Measurements from ENCODE around the gene LIPT2.

Gene LIPT2

DNA sequence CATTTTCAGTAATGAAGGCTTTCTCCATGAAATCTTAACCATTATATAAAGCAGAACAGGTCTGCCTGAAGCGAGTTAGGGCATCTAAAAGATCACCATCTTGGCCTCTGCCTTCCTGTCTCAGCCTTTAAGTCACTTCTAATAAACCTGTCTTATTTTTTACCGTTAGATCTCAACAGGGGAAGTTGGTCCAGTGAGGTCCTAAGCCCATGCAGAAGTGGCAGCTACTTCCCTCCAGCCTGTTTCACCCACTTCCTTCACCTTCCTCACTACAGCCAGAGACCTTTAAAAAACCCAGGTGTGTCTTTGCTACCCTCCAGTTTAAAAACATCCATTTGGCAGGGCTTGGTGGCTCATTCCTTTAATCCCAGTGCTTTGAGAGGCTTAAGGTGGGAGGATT is 14.1 kb upstream of the LIPT2 start:
- no peak overlapping the region for H3K27ac ChIP-seq
- TF ChIP-seq EZH2 (IDR thresholded peaks at IDR 0.05) (no peak), POLR2AphosphoS5 (IDR thresholded peaks at IDR 0.05; ENCODE audit: borderline replicate concordance, low read depth, low read length) (no peak)
- H3K36me3 ChIP-seq (ENCODE audit: insufficient read depth, low read length), result no peaks in the 10 kb centered on the region
- no peak for DNase-seq (ENCODE audit: low read depth, low spot score)
- H3K9ac ChIP-seq (ENCODE audit: insufficient read length), result no peak overlapping the region
- H3K4me3 ChIP-seq, result no peak overlapping the region
- no peaks in the 10 kb centered on the region for H3K9me3 ChIP-seq (ENCODE audit: low read depth, low read length)

DNA sequence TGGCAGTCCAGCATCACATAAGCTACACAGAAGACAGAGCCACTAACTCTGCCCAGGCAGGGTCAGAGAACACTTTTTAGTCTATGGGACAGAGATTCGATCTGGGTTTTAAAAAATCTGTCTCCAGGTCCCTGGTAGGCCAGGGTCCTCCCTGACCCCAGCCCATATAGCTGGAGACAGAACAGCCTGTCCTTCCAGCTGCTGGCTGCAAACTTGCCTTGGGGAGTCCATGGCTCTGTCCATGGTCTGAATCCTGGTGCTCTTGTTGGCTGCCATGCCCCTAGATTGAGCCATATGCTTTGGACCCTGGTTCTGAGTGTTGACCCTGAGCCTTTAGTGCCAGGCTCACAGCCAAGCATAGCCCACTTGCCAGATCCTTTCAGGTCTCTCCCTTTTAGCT is 13.3 kb upstream of the LIPT2 start:
- no peaks in the 10 kb centered on the region for H3K36me3 ChIP-seq (ENCODE audit: insufficient read depth, low read length)
- no peak overlapping the region for H3K27ac ChIP-seq
- TF ChIP-seq POLR2AphosphoS5 (IDR thresholded peaks at IDR 0.05; ENCODE audit: borderline replicate concordance, low read depth, low read length), result no peak
- TF ChIP-seq FOXP2 (optimal IDR thresholded peaks at IDR 0.05; ENCODE audit: control extremely low read depth, extremely low read length, insufficient read depth), result no peak
- no peak for TF ChIP-seq EZH2 (IDR thresholded peaks at IDR 0.05)
- H3K9me3 ChIP-seq (ENCODE audit: low read depth, low read length), result no peaks in the 10 kb centered on the region
- no peak overlapping the region for H3K9ac ChIP-seq (ENCODE audit: insufficient read length)
- no peak for DNase-seq (ENCODE audit: low read depth, low spot score)
- no peak overlapping the region for H3K4me3 ChIP-seq

DNA sequence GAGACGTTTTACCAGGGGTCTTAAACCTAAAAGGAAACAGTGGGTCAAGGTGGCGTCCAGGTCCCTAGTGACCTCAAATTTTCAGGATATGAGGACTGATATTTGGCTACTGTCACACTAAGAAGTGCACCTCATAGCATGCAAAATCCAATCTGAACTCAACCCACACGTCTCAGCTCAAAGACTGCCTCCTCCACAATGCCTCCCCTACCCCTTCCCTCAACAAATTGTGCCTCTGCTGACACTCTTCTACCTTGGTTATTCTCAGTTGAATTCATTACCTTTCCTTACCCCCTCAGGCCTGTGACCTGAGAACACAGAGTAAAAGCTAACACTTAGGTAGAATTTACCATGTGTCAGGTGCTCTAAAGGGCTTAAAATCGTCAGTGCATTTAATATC is 12.4 kb upstream of the LIPT2 start:
- Histone ChIP-seq H3K9ac (ENCODE audit: insufficient read length) (no peak overlapping the region), H3K4me3 (no peak overlapping the region), H3K27ac (no peak overlapping the region), H3K9me3 (ENCODE audit: low read depth, low read length) (no peaks in the 10 kb centered on the region), H3K36me3 (ENCODE audit: insufficient read depth, low read length) (no peaks in the 10 kb centered on the region)
- TF ChIP-seq POLR2AphosphoS5 (IDR thresholded peaks at IDR 0.05; ENCODE audit: borderline replicate concordance, low read depth, low read length), result no peak
- TF ChIP-seq EZH2 (IDR thresholded peaks at IDR 0.05), result no peak
- no peak for TF ChIP-seq FOXP2 (optimal IDR thresholded peaks at IDR 0.05; ENCODE audit: control extremely low read depth, extremely low read length, insufficient read depth)
- no peak for DNase-seq (ENCODE audit: low read depth, low spot score)

DNA sequence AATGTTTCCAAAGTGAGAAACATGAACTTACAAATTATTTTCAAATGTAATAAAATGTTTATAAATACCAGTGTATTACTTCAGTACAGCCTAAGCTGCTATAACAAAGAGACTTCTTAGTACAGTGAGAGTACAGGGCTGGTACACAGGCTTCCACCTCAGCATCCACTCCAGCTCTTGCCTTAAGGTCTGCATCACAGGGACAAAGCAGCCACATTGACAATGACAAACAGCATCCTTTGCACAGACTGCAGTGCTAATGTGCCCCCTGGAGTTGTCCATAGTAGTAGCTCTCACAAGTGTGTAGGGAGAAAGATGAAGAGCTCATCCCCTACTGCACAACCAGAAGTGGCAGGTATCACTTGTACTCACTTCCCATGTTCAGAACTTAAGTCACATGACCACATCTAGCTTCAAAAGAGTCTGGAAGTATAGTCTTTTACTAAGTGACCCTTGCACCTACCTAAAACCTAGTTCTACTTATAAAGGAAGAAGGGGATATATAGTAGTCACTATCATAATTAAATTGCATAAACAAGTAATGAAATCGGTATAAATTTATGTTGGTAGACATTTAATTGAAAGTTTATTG is 10.7 kb upstream of the LIPT2 start:
- no peaks in the 10 kb centered on the region for H3K9me3 ChIP-seq (ENCODE audit: low read depth, low read length)
- no peaks in the 10 kb centered on the region for H3K36me3 ChIP-seq (ENCODE audit: insufficient read depth, low read length)
- no peak for DNase-seq (ENCODE audit: low read depth, low spot score)
- H3K4me3 ChIP-seq, result no peak overlapping the region
- TF ChIP-seq EZH2 (IDR thresholded peaks at IDR 0.05) (no peak), FOXP2 (optimal IDR thresholded peaks at IDR 0.05; ENCODE audit: control extremely low read depth, extremely low read length, insufficient read depth) (no peak), POLR2AphosphoS5 (IDR thresholded peaks at IDR 0.05; ENCODE audit: borderline replicate concordance, low read depth, low read length) (no peak)
- H3K9ac ChIP-seq (ENCODE audit: insufficient read length), result no peak overlapping the region
- H3K27ac ChIP-seq, result no peak overlapping the region

DNA sequence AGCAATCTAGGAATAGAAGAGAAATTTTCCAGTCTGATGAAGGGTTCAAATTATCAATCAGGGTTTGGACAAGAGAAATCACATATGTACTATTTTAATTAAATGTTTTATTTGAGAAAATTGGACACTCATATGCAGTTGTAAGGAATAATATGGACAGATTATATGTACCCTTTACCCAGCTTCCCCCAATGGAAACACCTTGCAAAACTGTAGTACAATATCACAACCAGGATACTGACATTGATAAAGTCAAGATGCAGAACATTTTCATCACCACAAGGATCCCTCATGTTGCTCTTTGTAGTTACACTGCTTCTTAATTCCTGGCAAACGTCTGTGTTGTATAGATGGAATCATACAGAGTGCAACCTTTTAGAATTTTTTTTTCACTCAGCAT is 1.4 kb upstream of the LIPT2 start:
- H3K9me3 ChIP-seq (ENCODE audit: low read depth, low read length), result no peaks in the 10 kb centered on the region
- TF ChIP-seq FOXP2 (optimal IDR thresholded peaks at IDR 0.05; ENCODE audit: control extremely low read depth, extremely low read length, insufficient read depth), result no peak
- no peak for TF ChIP-seq POLR2AphosphoS5 (IDR thresholded peaks at IDR 0.05; ENCODE audit: borderline replicate concordance, low read depth, low read length)
- no peak for TF ChIP-seq EZH2 (IDR thresholded peaks at IDR 0.05)

DNA sequence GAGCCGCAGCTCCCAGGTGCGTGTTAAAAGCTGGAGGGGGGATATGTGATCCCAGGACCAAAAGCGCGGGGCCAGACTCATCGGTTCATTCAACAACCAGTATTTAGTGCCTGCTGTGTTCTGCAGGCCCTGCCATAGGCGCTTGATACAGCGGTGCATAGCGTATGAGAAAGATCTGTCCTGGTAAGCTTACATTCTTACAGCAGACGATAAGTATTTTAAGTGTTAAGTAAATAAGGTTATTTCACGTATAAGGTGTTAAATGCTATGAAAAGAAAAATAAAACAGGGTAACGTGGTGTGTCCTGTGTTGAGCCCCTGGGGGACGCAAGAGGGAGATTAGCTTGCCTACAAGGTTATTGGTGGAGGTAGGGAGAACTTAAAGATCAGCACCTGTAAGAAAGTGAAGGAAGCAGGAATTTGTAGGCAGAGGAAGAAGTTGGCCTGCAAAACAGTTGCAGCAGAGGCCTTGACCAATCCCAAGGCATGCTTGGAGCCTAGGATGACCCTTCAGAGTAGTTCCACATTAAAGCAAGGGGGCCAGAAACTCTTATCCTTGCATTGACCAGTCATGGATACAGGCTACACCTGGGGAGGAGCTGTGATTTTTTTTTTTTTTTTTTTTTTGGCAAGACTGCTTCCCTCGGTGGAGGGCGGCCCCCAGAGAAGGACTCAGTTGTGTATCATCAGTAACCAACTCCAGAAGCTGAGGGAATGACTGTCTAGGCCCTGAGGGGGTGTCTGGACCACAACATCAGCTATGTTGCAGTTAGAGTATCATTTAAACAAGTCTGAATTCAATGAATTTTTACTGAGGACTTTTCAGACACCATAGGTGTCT is 487 bp upstream of the LIPT2 start:
- DNase-seq (ENCODE audit: low read depth, low spot score), result no peak
- TF ChIP-seq EZH2 (IDR thresholded peaks at IDR 0.05) (no peak), POLR2AphosphoS5 (IDR thresholded peaks at IDR 0.05; ENCODE audit: borderline replicate concordance, low read depth, low read length) (no peak), FOXP2 (optimal IDR thresholded peaks at IDR 0.05; ENCODE audit: control extremely low read depth, extremely low read length, insufficient read depth) (no peak)
- H3K4me3 ChIP-seq, result peak overlapping the region; percentile 97
- peak overlapping the region; percentile 92 for H3K27ac ChIP-seq
- H3K9me3 ChIP-seq (ENCODE audit: low read depth, low read length), result no peaks in the 10 kb centered on the region
- peak overlapping the region; percentile 95 for H3K9ac ChIP-seq (ENCODE audit: insufficient read length)
- no peaks in the 10 kb centered on the region for H3K36me3 ChIP-seq (ENCODE audit: insufficient read depth, low read length)

More for the DNA sequence above, 1.4 kb upstream of the LIPT2 start:
- no peak for DNase-seq (ENCODE audit: low read depth, low spot score)
- H3K9ac ChIP-seq (ENCODE audit: insufficient read length), result no peak overlapping the region
- no peak overlapping the region for H3K4me3 ChIP-seq
- no peaks in the 10 kb centered on the region for H3K36me3 ChIP-seq (ENCODE audit: insufficient read depth, low read length)
- no peak overlapping the region for H3K27ac ChIP-seq

DNA sequence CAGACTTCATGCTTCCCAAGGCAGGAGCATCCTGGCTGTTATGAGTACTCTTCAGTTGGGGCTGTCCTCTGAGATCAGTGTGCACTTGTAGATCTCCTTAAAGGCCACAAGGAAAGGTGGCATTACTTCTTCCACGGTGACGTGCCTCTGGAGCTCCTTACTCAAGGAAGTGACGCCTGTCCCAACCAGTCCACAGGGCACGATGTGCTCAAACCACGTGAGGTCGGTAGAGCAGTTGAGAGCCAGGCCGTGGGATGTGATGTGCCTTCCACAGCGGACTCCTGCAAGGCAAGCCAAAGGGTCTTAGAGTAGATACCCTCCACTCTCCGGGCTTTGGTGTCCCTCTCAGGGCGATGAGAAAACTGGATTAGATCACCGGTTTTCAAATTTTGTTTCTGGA is 1.4 kb downstream of the LIPT2 start:
- no peaks in the 10 kb centered on the region for H3K9me3 ChIP-seq (ENCODE audit: low read depth, low read length)
- TF ChIP-seq FOXP2 (optimal IDR thresholded peaks at IDR 0.05; ENCODE audit: control extremely low read depth, extremely low read length, insufficient read depth) (no peak), POLR2AphosphoS5 (IDR thresholded peaks at IDR 0.05; ENCODE audit: borderline replicate concordance, low read depth, low read length) (no peak), EZH2 (IDR thresholded peaks at IDR 0.05) (no peak)
- H3K9ac ChIP-seq (ENCODE audit: insufficient read length), result no peak overlapping the region
- H3K36me3 ChIP-seq (ENCODE audit: insufficient read depth, low read length), result no peaks in the 10 kb centered on the region
- no peak for DNase-seq (ENCODE audit: low read depth, low spot score)
- H3K4me3 ChIP-seq, result no peak overlapping the region
- H3K27ac ChIP-seq, result peak overlapping the region; percentile 22; the same call in 1 of the 2 replicates

DNA sequence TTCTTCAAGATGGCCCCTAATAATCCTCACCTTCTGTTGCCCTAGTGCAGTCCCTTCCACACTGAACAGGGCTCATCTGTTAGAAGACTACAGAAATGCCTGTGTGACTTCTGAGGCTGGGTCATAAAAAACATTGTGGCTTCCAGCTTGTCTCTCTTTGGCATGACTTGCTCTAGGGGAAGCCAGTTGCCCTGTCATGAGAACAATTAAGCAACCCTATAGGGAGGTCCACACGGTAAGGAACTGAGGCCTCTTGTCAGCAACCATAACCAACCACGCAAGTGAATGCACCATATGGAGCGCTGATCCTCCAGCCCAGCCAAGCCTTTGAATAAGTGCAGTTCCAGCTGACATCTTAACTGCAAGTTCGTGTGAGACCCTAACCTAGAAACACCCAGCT is 2.6 kb downstream of the LIPT2 start:
- H3K9ac ChIP-seq (ENCODE audit: insufficient read length), result no peak overlapping the region
- TF ChIP-seq EZH2 (IDR thresholded peaks at IDR 0.05) (no peak), POLR2AphosphoS5 (IDR thresholded peaks at IDR 0.05; ENCODE audit: borderline replicate concordance, low read depth, low read length) (no peak), FOXP2 (optimal IDR thresholded peaks at IDR 0.05; ENCODE audit: control extremely low read depth, extremely low read length, insufficient read depth) (no peak)
- DNase-seq (ENCODE audit: low read depth, low spot score), result no peak
- H3K27ac ChIP-seq, result no peak overlapping the region
- H3K4me3 ChIP-seq, result no peak overlapping the region
- no peaks in the 10 kb centered on the region for H3K9me3 ChIP-seq (ENCODE audit: low read depth, low read length)
- H3K36me3 ChIP-seq (ENCODE audit: insufficient read depth, low read length), result no peaks in the 10 kb centered on the region
